NCI-H2227 treated with DMSO at 0.1 percent for 48 hours (cell line): ENCODE data around the gene C16orf96.

Source experiments
- DNase-seq: peaks from one replicate; lab custom pipeline; 2025; lab: John Stamatoyannopoulos, UW

Gene C16orf96

GRCh38 chr16:4556112-4556511 lies at the start of gene C16orf96:
C16orf96 (plus strand) TSS chr16:4556340; CDS start chr16:4556490, 150 bp downstream.
- DNase-seq, result no peak

GRCh38 chr16:4506450-4506849 lies 49.7 kb upstream of the C16orf96 start:
- peak; percentile 64 for DNase-seq

- no peak for DNase-seq
These were observed 48.4 kb upstream of the C16orf96 start for GRCh38 chr16:4507588-4508345.

GRCh38 chr16:4508806-4509205 lies 47.3 kb upstream of the C16orf96 start:
- DNase-seq, result no peak

GRCh38 chr16:4509420-4509819 lies 46.7 kb upstream of the C16orf96 start:
- DNase-seq, result no peak

- DNase-seq, result no peak
These were observed 46.0 kb upstream of the C16orf96 start for GRCh38 chr16:4510131-4510530.

- no peak for DNase-seq
These were observed 45.3 kb upstream of the C16orf96 start for GRCh38 chr16:4510747-4511426.

- DNase-seq, result peak; percentile 37
These were observed 44.6 kb upstream of the C16orf96 start for GRCh38 chr16:4511441-4512082.

GRCh38 chr16:4512473-4512872 lies 43.7 kb upstream of the C16orf96 start:
- no peak for DNase-seq

- no peak for DNase-seq
These were observed 42.9 kb upstream of the C16orf96 start for GRCh38 chr16:4513086-4513860.

GRCh38 chr16:4513881-4514280 lies 42.3 kb upstream of the C16orf96 start:
- no peak for DNase-seq

GRCh38 chr16:4514606-4515005 lies 41.5 kb upstream of the C16orf96 start:
- DNase-seq, result no peak

- DNase-seq, result no peak
These were observed 40.4 kb upstream of the C16orf96 start for GRCh38 chr16:4515611-4516233.

- peak; percentile 23 for DNase-seq
These were observed 38.1 kb upstream of the C16orf96 start for GRCh38 chr16:4517812-4518680.

GRCh38 chr16:4519274-4520058 lies 36.7 kb upstream of the C16orf96 start:
- DNase-seq, result no peak

GRCh38 chr16:4520913-4521312 lies 35.2 kb upstream of the C16orf96 start:
- DNase-seq, result no peak

GRCh38 chr16:4522051-4522581 lies 34.0 kb upstream of the C16orf96 start:
- no peak for DNase-seq

GRCh38 chr16:4523686-4524085 lies 32.5 kb upstream of the C16orf96 start:
- no peak for DNase-seq

- DNase-seq, result no peak
These were observed 31.6 kb upstream of the C16orf96 start for GRCh38 chr16:4524571-4524970.

- DNase-seq, result no peak
These were observed 31.1 kb upstream of the C16orf96 start for GRCh38 chr16:4525069-4525468.
